NCI-H69 (cell line): ENCODE results near the gene GIGYF2.

Source experiments
- DNase-seq: peaks from one replicate; lab custom pipeline; 2025; lab: John Stamatoyannopoulos, UW

The GIGYF2 gene

GRCh38 chr2:232750135-232750671 is 53.1 kb downstream of the GIGYF2 start:
- DNase-seq: no peak

GRCh38 chr2:232757905-232758304 is 60.8 kb downstream of the GIGYF2 start:
- DNase-seq: no peak

- peak; percentile 37 for DNase-seq
Measured at GRCh38 chr2:232761301-232761907, 64.3 kb downstream of the GIGYF2 start.

GRCh38 chr2:232767866-232768265 is 70.7 kb downstream of the GIGYF2 start:
- DNase-seq: no peak

- DNase-seq: no peak
Measured at GRCh38 chr2:232770207-232770606, 73.1 kb downstream of the GIGYF2 start.

GRCh38 chr2:232771870-232772269 is 74.7 kb downstream of the GIGYF2 start:
- DNase-seq: no peak

DNA sequence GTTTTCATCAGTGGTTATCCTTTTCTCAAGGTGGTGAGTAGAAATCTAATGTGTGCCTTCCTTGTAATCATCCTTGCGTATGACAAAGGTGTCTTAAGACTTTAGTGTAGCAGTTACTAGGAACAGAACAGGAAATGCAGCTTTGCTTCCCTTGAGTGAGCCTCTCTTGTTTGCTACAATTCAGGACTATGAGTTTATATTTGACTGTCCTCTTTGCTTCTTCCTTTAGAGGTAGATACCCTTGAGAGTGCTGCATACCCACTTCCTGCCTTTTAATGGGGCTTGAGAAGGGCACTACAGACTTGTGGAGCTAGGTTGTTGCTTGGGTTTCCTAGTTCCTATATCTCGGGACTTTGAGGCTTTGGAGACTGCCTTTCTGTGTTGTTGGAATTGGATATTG is 75.4 kb downstream of the GIGYF2 start:
- no peak for DNase-seq

DNA sequence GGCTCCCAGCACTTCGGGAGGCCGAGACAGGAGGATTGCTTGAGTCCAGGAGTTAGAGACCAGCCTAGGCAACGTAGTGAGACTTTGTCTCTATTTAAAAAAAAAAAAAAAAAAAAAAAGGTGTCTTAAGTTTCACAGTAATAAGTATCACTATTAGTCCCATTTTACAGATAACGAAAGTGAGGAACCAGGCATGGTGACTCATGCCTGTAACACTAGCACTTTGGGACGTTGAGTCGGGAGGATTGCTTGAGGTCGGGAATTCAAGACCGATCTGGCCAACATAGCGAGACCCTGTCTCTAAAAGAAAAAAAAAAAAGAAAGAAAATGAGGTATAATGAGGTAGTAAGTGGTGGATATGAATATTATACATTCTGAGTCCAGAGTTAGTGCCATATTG is 76.7 kb downstream of the GIGYF2 start:
- no peak for DNase-seq

GRCh38 chr2:232776435-232776834 is 79.3 kb downstream of the GIGYF2 start, which contains the start of gene KCNJ13:
TSS of gene KCNJ13 (minus strand) at chr2:232776565. CDS start at chr2:232771362, 5,203 bp downstream.
- DNase-seq: no peak

DNA sequence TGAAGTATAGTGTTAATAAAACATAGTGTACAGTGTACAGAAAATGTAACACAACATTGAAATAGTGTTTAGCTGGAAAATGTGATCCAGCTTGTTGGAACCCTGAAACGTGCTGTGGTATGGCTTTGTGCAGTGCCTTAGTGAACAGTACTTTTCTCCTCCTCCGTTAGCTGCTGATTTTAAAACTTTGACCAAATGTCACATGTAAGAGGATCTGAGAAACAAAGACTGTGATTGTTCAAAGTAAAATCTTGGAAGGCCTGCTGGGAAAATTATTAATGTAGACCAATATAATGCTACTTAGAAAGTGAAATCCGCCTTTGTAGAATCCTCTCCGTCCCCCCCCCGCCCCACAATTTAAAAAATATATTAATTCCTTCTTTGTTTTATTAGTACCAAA is 80.1 kb downstream of the GIGYF2 start:
- DNase-seq: no peak

DNA sequence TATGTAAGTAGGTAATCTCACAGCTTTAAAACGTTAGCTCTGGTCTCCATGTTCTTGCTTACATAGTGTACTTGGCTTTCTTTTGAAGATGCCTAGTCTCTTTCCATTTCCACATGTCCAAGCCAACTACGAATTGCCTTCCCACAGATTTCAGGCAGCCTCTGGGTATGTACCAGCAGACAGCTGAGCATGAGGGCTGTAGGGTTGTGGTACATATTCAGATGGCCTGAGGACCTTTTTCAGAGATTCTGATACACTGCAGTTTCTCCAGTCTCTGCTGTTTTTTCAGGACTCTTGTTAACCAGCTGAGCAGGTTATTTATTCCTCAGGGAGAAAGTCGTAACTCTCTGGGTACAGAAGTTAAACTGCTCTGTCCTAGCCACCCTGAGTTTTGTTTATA is 82.3 kb downstream of the GIGYF2 start:
- DNase-seq: no peak

GRCh38 chr2:232779934-232780333 is 82.8 kb downstream of the GIGYF2 start:
- DNase-seq: no peak

- no peak for DNase-seq
Measured at GRCh38 chr2:232781765-232782164, 84.6 kb downstream of the GIGYF2 start.

DNA sequence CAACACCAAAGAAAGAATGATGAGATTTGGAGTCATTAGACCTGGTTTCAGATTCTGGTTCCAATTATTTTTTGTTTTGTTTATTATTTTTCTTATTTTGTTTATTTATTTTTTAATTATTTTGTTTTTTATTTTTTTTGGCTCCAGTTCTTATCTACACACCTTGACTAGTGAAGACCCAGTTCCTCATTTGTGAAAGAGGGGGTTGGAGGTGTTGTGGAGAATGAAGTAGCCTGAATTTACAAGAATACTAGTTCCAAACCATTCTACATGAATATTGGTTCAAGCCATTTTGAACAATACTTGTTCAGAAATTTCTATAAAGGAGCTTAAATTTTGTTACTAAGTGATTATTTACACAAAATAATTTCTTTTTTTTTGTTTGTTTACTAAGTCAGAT is 86.1 kb downstream of the GIGYF2 start:
- no peak for DNase-seq

- DNase-seq: no peak
Measured at GRCh38 chr2:232787806-232788205, 90.7 kb downstream of the GIGYF2 start.

- no peak for DNase-seq
Measured at GRCh38 chr2:232789082-232789481, 92.0 kb downstream of the GIGYF2 start.

DNA sequence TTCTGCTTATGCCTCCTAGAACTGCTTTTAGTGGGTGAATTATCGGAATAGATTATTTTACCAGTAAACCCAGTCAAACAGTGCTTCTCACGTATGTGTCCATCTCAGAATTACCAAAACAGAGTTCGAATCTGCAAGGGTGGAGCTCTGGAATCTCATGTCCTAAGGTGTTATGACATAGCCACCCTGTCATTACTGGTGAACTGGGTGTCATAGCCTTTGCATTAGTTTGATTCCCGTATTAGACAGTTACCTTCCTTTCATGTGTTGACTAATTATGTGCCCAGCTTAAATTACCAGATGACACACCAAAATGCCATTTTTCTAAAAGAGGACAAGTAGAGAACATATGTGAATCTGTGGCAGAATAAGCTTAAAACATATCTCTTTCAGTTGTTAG is 94.4 kb downstream of the GIGYF2 start:
- no peak for DNase-seq

GRCh38 chr2:232793271-232793670 is 96.1 kb downstream of the GIGYF2 start:
- no peak for DNase-seq

DNA sequence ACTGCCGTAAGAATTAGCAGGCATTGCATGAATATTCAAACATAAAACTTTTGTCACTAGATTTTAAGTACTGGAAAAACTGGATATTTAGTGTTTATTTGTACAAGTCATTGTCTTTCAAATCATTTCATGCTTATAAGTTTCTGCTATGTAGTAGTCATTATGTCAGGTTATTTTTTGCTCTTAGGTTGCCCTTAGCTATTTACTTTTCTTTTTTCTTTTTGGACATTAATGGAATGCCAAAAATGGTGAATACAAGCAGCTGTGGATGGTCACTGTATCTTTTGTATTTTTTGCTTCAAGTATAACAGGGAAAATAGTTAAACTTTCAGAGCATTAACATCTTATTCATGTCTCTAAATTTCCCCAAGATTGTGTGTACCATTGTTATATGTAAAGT is 97.8 kb downstream of the GIGYF2 start:
- no peak for DNase-seq

DNA sequence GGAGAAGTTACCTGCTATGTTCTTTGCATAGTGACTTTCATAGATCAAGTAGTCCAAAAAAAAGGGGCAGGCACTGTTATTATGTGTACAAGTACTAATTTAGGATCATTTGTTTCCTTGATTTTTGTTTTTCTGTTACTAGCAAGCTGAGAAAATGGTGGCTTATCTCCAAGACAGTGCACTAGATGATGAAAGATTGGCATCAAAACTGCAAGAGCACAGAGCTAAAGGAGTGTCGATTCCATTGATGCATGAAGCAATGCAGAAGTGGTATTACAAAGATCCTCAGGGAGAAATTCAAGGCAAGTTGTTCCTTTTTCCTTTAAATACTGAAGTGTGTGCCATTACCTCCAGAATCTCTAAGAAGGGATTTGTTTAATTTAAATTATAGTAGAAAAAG is 98.8 kb downstream of the GIGYF2 start:
- no peak for DNase-seq

DNA sequence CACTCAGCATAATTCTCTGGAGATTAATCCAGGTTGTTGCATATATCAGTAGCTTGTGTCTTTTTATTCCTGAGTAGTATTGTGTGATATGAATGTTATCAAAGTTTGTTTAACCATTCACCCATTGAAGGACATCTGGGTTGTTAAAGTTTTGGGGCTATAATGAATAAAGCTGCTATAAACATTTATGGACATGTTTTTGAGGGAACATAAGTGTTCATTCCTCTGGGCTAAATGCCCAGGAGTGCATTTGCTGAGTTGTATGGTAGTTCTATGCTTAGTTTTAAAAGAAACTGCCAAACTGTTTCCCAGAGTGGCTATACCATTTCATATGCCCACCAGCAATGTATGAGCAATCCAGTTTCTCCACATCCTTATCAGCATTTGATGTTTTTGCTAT is 101.1 kb downstream of the GIGYF2 start:
- DNase-seq: no peak

GRCh38 chr2:232800166-232800565 is 103.0 kb downstream of the GIGYF2 start:
- no peak for DNase-seq

- no peak for DNase-seq
Measured at GRCh38 chr2:232802091-232802490, 105.0 kb downstream of the GIGYF2 start.
